GM21737 (cell line): ENCODE data around the gene GPR15LG.

Experiments used
- ATAC-seq: cut with Tn5 transposase; IDR thresholded peaks from one replicate; pipeline ENCODE4 v1.9.1; 2021; ENCODE audit warnings: mild to moderate bottlenecking, moderate library complexity; ENCODE audit not compliant: unreplicated experiment

Gene GPR15LG

DNA sequence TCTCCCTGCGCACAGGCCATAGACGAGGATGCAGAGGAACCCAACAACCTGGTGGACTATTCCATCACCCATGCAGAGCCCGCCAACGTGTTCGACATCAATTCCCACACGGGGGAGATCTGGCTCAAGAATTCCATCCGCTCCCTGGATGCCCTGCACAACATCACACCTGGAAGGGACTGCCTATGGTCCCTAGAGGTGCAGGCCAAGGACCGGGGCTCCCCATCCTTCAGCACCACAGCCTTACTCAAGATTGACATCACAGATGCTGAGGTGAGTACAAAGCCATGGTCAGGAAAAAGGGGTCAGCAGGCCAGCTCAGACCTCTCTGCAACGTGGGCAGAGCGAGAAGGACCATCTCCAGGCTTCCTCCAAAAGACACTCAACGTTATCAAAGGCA, 39.5 kb downstream of the GPR15LG start:
- ATAC-seq = no peak

DNA sequence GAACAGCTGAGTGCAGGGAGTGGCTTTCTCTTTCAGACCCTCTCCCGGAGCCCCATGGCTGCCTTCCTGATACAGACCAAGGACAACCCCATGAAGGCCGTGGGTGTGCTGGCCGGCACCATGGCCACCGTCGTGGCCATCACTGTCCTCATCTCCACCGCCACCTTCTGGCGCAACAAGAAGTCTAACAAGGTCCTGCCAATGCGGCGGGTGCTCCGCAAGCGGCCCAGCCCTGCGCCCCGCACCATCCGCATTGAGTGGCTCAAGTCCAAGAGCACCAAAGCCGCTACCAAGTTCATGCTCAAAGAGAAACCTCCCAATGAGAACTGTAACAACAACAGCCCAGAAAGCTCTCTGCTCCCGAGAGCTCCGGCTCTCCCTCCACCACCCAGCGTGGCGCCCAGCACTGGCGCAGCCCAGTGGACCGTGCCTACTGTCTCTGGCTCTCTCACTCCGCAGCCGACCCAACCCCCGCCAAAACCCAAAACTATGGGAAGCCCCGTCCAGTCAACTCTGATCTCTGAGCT, 40.5 kb downstream of the GPR15LG start:
- ATAC-seq = no peak

DNA sequence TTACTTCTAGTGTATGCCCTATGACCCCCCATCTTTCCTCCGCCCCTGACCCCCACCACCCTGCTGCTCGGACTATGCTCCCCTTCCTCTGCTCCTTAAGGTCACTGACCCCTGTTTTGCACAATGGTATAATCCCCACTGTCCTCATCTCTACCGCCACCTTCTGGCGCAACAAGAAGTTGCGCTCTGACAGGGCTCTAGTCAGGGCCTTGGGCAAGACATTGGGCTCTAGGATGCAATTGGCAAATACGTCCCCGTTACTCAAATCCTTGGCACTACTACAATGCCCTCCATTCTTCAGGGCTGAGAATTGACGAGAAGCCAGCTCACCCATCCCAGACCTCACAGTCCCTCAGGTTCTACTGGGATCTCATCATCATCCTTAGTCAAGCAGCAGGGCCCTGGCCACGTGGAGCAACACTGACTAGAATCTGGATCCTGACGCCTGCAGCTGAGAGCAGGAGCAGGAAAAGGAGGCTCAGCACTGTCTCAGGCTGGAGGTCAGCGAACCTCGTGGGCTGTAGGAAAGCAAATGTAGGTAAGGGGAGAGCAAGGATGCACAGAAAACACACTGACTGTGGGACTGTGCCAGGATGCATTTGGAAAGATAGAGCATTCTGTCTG, 41.1 kb downstream of the GPR15LG start:
- no peak for ATAC-seq

DNA sequence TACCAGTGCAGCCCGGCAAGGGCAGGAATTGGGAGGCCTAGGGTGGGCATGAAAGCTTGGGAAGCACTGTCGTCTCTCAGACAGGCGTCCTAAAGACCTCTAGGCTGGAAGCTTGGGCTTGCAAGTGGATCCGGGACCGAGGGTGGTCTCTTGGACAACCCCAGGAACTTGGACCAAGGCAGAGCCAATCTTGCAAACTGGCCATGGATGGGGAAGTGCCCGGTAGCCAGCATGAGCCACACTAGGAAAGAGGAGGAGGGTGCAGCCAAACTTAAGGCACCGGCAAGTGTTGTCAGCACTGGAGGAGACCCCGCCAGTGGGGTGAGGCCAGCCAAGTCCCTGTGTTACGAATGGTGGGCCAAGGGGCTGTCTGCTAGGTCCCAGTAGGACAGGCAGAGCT, 43.2 kb downstream of the GPR15LG start:
- no peak for ATAC-seq

DNA sequence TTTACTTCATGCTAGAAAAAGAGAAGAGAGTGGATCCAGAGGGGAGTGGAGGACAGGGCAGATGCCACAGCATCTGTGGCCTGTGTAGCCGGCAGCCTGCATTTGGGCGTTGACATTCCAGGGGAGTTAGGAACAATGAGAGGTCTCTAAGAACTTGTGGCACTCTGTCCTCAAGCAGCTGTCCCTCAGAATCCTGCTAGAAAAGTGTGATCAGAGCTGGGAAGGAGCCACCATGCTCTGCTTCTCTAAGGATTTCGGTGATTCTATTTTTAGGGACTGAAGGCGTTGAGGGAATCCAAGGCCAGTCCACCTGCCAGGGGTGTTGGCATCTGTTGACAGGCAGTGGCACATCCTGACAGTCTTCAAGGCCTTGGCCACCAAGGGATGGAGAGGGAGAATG, 44.1 kb downstream of the GPR15LG start:
- ATAC-seq = no peak

DNA sequence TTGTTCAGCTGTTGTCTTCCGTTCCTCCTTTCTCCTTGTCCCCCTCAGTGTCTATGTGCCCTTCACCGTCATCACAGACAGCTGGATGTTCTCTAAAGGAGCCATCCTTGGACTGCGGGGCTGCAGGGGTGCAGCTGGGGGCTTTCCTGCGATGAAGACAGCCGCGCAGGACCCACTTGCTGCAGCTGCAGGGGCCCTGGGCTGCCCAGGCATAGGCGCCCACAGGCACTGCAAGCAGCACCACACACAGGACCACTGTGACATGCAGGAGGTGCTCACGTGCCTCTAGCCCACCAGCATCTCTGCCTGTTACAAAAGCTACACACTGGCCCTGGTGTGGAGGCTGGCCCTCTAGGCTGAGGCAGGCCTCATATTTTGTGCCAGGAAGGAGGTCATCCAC, 48.3 kb downstream of the GPR15LG start:
- ATAC-seq = no peak

DNA sequence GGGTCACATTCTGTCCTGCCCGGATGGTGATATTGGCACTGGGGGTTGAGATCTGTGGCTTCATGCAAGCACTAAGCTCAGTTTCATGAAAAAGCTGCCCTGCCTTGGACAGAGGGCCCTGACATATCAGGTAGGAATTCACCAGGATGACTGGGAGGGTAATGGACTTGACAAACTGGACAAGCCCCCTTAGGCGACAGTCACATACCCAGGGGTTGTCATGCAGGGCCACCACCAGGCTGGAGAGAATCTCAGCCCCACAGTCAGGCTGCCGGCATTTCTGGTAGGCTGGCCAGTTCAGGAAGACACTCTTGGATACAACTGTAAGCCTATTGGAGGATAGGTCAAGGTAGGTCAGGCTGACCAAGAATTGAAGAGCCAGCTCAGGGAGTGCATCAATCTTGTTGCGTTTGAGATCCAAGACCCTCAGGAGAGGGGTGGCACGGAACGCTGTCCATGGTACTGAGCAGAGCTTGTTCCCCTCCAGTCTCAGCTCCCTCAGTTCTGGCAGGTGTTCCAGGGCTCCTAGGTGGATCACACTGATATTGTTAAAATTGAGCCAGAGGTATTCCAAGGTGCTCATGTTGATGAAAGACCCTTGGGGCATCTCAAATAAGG, 50.9 kb downstream of the GPR15LG start:
- ATAC-seq = no peak

DNA sequence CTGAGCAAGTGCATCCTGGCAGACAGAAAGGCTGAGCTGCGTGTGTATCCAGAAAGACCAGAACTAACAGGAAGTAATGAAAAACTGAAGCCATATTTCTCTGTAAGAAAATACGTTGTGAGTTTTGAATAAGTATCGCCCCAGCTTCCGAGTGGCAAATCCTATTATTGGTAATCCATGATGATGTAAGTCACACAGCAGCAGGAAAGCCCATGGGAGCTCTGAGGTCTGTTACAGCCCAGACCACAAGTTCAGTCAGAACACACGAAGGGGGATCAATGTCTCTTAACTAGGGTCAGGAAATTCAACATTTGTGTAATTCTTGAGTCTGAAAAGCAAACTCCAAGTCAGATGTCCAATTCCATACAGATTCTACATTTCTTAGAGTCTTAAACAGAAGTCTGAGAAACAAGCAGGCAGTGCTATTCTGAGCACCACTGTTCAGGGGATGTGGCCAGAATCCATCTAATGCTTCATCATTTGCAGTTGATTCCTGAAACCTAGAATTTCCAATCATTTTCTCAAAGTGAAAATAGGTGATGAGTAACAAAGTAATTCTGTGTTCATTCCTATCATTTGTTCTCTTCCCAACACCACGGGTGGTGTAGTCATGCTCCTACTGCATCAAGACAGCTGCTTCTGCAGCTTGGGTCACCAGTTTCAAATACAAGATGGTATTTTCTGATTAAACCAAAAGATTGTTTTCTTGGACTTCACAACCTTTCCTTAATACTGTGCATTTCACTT, 52.0 kb downstream of the GPR15LG start, which contains the start of gene LRIT2:
Gene LRIT2 (minus strand): TSS at position 118 of the 747 bp plus-strand sequence. CDS start 24 bp downstream, at position 94.
- ATAC-seq = no peak

DNA sequence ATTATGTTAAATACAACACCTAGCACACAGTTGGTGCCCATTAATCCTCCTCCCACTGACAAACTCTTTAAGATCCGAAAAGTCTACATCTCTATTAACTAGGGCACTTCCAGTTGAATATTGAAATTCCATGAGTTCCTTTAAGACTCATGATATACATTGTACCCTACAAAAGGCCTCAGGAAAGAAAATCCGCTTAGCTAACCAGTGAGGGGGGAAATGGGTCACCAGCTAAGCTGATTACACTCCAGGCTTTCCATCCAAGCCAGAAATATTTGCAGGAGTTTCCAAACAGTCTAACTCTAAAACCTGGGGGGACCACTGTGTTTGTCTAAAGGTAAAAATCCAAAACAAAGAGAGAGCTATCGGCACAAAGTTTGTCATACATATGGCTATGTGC, 53.0 kb downstream of the GPR15LG start:
- no peak for ATAC-seq

DNA sequence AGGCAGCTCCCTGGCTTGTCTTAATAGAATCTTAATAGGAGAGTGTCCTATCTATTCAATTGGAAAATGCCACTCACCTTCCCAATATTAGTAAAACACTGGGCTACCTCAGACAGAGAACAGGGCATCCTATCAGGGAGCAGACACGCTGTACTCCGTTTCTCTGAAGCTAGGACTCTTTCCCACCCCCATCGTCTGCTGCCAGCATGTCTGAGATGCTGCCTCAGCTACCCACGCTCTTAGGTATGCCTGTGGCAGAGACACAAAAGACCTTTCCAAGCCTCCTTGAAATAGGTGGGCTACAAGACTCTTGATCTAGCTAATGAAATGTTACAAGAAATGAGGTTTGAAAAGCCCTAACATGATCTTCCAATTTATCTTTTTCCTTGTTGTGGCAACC, 54.2 kb downstream of the GPR15LG start:
- ATAC-seq = no peak

DNA sequence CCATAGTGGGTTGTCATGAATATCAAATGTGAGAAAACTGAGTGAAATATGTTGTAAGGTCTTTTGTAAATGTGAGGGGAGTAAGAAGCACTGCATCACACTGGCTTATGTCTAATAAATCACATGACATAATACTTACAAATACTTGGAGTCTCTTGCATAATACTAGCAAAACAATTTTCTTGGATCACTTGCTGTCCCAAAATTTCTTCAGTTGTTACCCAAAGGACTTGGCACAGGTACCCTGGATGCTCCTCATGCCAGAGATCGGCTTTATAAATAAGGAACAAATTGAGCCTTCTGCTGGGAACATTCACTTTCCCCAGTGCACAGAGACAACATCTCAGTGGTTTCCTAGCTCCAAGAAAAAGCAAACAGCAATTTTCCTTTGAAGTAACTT, 56.8 kb downstream of the GPR15LG start:
- no peak for ATAC-seq

DNA sequence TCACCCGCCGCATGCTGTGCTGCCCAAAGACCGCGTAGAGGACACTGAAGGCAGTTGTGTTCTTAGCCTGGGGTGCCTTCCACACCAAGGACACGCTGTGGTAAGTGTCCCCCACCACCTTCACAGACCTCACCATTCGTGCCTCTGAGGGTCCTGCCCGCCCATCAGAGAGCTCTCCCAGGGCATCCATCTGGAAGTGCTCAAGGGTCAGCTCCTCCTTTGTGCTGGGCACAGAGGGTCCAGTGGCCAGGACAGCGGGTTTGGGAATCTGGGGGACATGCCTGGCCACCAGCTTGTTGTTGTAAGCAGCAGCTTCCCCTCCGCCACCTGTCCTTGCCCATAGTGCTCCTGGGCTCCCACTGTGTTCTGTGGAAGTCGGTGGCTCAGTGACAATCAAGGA, 58.8 kb downstream of the GPR15LG start:
- ATAC-seq = no peak

DNA sequence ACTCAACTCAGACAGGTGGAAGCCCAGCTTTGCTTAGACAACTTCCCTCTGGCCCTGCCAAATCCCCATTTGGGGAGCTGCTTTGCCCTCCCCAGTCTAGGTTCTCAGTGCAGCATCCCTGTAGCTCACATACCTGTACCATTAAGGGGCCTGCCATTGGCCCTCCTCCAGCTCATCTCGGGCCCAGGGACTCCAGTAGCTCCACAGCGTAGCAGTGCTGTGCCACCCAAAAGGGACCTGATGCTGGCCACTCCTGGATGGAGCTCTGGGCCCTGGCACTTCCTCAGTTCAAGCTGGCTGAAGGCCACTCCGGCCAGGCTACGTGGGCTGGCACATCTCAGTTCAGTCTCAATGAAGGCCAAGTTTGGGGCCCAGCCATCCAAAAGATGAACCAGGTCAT, 60.3 kb downstream of the GPR15LG start:
- no peak for ATAC-seq

DNA sequence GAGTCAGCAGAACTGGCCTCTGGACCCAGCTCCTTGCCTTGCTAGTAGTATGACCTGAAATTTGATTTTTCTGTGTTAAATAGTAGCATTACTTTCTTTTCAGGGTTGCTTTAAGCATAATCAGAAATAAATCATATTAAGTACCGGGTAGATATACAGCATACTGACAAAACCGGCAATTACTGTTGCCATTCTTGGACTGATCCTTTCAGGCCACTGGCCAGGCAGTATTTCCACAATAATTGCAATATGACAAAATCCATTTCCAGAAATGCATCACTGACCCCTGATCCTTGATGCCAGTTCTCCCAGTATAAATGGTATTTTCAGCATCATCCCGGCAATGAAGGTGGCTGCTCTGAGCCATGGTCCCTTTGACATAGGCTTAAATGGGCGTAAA, 60.9 kb downstream of the GPR15LG start:
- ATAC-seq = no peak
